GM19043 (cell line): ENCODE results near the gene ENTHD1.
"Not testable (repeated sequence)": the region's sequence is repeated elsewhere in the genome, so short reads cannot be mapped to it uniquely, and the experiment has no call there.

Source experiments
- ATAC-seq: cut with Tn5 transposase; IDR thresholded peaks from one replicate; pipeline ENCODE4 v1.9.1; 2021; ENCODE audit warnings: low read depth; ENCODE audit not compliant: unreplicated experiment

ENTHD1 gene

DNA sequence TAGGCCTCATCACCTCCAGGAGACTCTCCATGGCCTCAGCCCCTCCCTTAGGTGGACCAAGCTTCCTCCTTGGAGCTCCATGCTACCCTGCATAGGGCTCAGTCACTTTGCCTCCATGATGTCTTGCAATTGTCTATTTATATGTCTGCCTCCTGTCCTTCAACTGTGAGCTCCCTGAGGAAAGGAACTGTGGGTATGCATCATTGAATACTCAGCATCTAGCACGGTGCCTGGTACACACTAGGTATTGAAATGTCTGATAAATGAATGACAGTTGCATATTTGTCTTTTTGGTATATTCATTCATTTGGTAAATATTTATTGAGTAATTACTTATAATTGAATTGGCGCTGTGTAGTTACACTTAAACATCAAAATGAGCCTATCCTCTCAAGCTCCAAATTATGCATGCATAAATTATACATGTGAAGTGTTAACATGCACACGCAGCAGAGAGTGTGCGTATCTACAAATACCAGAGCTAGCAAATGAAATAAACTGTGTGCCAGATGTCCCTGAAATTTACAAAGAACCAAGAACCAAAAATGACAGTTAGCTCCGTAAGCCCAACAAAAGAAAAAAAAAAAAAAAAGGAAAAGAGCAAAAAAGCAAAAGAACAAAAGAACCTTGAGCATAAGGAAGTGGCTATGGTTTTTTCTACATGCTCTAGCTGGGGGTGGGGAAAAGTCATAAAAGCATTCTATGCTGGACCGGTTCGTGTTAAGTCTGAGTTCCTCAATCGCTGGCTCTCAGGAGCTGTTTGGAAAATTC is 32.5 kb upstream of the ENTHD1 start:
- ATAC-seq = no peak

GRCh38 chr22:39925273-39925672 is 31.7 kb upstream of the ENTHD1 start:
- ATAC-seq = no peak

DNA sequence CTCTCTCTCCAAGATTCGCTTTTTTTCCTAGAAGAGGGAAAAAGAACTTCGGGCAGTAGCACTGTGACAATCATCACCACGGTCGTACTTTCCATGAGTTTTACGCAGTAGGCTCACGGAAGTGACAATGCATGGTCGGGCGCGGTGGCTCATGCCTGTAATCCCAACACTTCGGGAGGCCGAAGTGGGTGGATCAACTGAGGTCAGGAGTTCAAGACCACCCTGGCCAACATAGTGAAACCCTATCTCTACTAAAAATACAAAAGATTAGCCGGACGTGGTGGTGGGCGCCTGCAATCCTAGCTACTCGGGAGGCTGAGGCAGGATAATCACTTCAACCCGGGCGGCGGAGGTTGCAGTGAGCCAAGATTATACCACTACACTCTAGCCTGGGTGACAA is 30.7 kb upstream of the ENTHD1 start:
- ATAC-seq = no peak

GRCh38 chr22:39923696-39924095 is 30.1 kb upstream of the ENTHD1 start:
- no peak for ATAC-seq

GRCh38 chr22:39920134-39920743 is 26.7 kb upstream of the ENTHD1 start:
- no peak for ATAC-seq

DNA sequence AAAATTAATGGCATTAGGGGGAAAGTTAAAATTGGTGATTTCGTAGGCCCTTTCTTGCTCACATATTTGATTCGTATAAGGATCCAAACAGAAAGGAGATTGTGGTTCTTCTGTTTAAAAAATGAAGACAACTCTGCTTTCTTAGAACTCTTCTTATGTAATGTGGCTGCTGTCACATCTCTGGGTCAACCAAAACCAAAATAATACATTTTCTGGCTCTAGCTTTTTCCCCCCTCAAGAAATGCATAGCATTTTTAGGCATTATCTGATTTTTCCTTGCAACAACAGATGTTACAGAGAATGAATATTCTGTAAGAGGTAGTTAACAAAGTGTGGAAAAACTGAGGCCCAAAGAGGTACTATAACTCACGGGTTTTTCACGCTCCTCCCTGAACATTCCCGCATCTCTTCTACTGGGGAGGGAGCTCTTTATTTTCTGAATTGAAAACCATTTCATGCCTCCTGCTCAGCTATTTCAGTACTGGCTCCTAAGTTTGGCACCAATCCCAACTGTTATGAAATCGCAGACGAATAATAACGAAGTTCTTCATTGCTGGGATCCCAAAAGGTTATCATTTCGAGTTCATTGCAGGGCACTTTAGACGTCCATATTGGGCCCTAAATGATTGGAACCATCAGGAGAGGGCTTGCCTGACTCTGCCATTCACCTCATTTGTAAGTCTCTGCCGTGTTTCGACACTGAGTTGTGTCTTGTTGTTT is 24.4 kb upstream of the ENTHD1 start:
- ATAC-seq = no peak

- no peak for ATAC-seq
These were observed 23.7 kb upstream of the ENTHD1 start for GRCh38 chr22:39917197-39917643.

GRCh38 chr22:39916496-39916895 is 22.9 kb upstream of the ENTHD1 start:
- no peak for ATAC-seq

- ATAC-seq = no peak
These were observed 21.8 kb upstream of the ENTHD1 start for GRCh38 chr22:39915295-39915726.

- ATAC-seq = no peak
These were observed 21.0 kb upstream of the ENTHD1 start for GRCh38 chr22:39914584-39914983.

DNA sequence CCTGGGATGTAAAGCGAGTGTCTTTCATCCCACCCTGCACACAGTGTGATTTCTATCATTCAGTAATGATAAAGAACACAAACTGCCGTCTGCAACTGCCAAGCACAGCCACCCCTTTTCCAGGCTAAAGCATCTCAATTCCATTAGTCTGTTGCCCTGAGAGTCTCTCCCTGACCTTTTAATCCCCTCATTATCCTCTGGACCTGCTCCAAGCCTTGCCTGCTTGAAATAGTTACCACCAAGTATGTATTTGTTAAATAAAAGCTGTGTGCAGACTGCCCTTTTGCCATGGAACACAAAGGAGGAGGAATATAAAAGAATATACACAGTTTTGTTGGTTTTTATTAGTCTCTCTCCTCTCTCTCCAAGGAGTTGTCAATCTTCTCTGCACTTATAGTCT is 20.3 kb upstream of the ENTHD1 start:
- no peak for ATAC-seq

DNA sequence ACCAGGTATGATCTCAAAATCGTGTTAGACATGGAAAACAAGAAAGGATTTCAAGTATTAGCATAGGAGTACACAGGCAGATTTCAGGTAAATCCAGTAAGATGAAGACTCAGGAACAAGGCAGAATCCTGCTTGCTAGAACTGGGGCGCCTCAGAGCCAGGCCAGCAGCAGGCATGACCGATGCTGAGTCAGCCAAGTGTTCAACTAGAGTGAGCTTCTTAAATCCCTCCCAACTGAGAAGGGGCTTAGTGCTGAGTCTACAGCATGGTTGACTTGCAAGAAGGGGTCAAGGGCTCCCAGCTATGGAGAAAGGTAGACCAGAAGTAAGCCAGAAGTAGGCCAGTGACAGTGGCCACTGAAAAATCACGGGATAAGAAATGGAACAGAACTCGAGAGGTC is 19.8 kb upstream of the ENTHD1 start:
- no peak for ATAC-seq

DNA sequence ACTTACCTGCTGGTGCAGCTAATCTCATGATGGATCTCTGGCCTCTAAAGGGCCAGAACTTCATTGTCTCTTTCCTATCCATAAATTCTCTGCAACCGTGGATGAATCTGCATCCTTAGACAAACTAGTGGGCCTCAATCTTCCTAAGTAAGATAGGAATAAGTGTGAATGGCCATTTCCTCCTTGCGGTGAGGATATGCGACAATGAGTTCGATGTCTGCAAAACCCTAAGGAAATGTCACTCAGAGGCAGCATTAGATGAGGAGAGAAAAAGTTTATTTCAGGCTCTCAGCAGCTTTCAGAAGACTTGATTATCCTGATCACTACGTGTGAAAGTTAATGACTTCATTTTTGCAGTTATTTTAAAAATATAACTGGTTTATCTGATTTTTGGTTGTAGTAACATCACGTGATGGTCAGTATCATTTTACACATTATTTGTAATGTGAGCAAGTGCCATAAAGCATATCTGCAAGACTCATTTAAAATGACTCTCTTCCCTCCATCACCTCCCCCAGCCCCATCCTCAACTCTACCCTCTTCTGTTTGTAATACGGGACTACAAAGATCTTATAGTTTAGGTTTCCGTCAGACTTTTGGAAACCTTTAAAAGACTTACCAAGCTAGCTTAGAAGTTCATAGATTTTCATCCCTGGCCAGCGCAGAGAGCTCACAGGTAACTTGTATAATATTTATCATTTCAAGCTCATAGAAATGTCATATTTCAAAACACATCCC is 17.5 kb upstream of the ENTHD1 start:
- ATAC-seq = no peak

- no peak for ATAC-seq
These were observed 15.2 kb upstream of the ENTHD1 start for GRCh38 chr22:39908737-39909136.

- no peak for ATAC-seq
These were observed 14.6 kb upstream of the ENTHD1 start for GRCh38 chr22:39908136-39908535.

DNA sequence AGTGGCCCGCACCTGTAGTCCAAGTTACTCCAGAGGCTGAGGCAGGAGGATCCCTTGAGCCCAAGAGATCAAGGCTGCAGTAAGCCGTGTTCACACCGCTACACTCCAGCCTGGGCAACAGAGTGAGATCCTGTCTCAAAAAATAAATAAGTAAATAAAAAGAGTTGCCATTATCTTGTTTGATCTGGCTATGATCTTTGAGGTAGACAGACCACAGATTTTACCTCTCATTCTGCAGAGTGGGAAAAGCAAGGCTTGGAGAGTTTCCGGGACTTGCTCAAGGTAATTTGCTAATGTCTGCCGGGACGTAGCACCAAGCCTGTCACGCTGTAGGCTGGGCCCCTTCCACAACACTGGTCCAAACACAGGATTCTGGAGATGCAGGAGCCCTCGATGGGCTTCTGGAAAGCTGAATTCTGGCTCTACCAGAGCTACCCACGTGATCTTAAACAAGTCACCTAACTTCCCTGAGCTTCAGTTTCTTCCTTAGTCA is 14.1 kb upstream of the ENTHD1 start:
- no peak for ATAC-seq

GRCh38 chr22:39907047-39907446 is 13.5 kb upstream of the ENTHD1 start:
- ATAC-seq = no peak

DNA sequence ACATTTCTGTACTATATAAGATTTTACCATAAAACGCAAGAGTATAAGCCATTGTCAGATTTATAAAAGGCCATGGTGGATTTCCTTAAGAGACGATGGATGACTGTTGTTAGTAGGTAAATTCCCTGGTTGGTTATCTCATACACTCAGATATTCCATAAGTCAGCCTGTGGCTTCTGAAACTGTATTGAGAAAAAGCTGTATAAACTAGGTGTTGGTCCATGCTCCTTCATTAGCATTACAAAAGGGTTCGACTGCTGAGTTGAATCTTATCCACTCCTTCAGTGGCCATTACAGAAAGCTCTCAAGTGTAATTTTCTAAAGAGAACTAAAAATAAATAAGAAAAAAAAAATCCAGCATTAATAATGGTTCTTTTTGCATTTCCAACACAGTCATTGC is 12.6 kb upstream of the ENTHD1 start:
- no peak for ATAC-seq

- ATAC-seq = no peak
These were observed 12.1 kb upstream of the ENTHD1 start for GRCh38 chr22:39905687-39906086.

DNA sequence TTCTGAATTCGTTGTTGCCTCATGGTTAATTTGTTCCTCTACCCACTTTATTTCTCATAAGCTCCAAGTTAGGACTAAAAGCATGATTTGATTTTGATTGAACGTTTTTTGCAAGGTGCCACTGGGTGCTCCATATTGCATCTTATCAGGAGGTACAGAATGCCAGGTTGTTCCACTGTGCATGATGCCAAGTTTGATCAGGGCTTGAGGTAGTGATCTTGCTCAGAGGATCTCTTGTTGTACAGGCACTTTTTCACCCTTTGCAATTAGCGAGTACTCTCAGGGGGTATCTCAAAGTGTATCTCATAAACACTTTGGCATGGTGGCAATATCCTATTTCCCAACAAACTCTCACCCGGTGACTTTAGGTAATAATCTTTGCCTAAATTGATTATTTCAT is 11.3 kb upstream of the ENTHD1 start:
- ATAC-seq = no peak

DNA sequence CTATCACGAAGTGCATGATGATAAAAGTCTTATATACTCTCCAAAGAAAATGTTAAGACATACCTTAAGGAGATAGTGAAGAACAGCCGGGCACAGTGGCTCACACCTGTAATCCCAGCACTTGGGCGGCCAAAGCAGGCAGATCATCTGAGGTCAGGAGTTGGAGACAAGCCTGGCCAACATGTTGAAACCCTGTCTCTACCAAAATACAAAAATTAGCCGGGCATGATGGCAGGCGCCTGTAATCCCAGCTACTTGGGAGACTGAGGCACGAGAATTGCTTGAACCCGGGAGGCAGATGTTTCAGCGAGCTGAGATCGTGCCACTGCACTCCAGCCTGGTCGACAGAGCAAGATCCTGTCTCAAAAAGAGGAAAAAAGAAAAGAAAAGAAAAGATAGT is 10.5 kb upstream of the ENTHD1 start:
- ATAC-seq = not testable (repeated sequence)
